HepG2 (cell line): ENCODE measurements around the gene BFSP1. TPM values are rescaled to one million over a fixed set of nuclear protein-coding genes. Genes with fewer than 3 reads are reported as not detected.

ENCODE experiments used
- ATAC-seq: fragments of 200-7000 bp; cut with Tn5 transposase; 3 replicates; pipeline ENCODE4 v1.9.1; 2020; ENCODE audit warnings: mild to moderate bottlenecking, moderate library complexity
- BruUV-seq: library from RNA; stranded (reverse); fragments of 400-500 nt; replicated peaks from 2 replicates; lab custom pipeline; 2021; lab: Mats Ljungman, UMichigan
- CTCF ChIA-PET: fragments of 300-600 bp; formaldehyde crosslinking; extraction: SDS; loops from one replicate; lab custom pipeline; 2021; ENCODE audit warnings: low total read pairs, inconsistent platforms, low intra/inter-chr PET ratio; lab: Yijun Ruan, JAX
- POLR2A ChIA-PET: fragments of 350-600 bp; sonication (Branson Sonifier 250); formaldehyde crosslinking; loops from one replicate; lab custom pipeline; 2020; ENCODE audit warnings: antibody characterized with exemption, inconsistent platforms; lab: Yijun Ruan, JAX
- DNase-seq: peaks from one replicate; pipeline ENCODE4 v3.0.0-alpha.2; 2015; ENCODE audit warnings: low spot score
- FAIRE-seq: peaks from 3 replicates; lab custom pipeline; 2011; peaks lifted over from hg19 to GRCh38; lab: Jason Lieb, UNC
- H2AFZ ChIP-seq: one replicate; pipeline ENCODE4 v1.6.1; 2011; ENCODE audit warnings: low read length, inconsistent platforms
- H3K27ac ChIP-seq: fragments of 300-600 bp; 3 replicates; pipeline ENCODE4 v1.8.0; 2011; ENCODE audit warnings: mixed run types, mild to moderate bottlenecking, mixed read lengths, low read length, inconsistent platforms; ENCODE audit not compliant: insufficient read depth; ENCODE audit errors: extremely low read length
- H3K27me3 ChIP-seq, 2 experiments: fragments of 200-600 bp in 1 of 2; 2 replicates in 1 of 2; 3 replicates in 1 of 2; pipeline versions ENCODE4 v1.6.0 to v1.8.0; 2011; ENCODE audit warnings: low read length in 2 of 2, mild to moderate bottlenecking in 2 of 2, moderate library complexity in 2 of 2, inconsistent platforms in 1 of 2; ENCODE audit not compliant: insufficient read depth in 2 of 2, control insufficient read depth in 1 of 2
- H3K36me3 ChIP-seq, 2 experiments: fragments of 200-600 bp in 1 of 2; replicated peaks in 1 of 2; 2 replicates in 1 of 2; 3 replicates in 1 of 2; pipeline versions ENCODE4 v1.5.1 to v1.8.0; 2011; ENCODE audit warnings: low read length in 2 of 2, inconsistent platforms in 1 of 2; ENCODE audit not compliant: insufficient read depth in 2 of 2, control insufficient read depth in 1 of 2
- H3K4me1 ChIP-seq: 2 replicates; pipeline ENCODE4 v1.5.1; 2012; ENCODE audit warnings: low read length, inconsistent platforms; ENCODE audit not compliant: insufficient read depth
- H3K4me2 ChIP-seq: 2 replicates; pipeline ENCODE4 v1.6.0; 2011; ENCODE audit warnings: low read depth, low read length, inconsistent platforms
- H3K4me3 ChIP-seq, 3 experiments: fragments of 200-600 bp in 1 of 3; sonication (generic), shearing (Covaris generic) in 1 of 3; replicated peaks in 1 of 3; 2 replicates each; pipeline ENCODE4 v1.5.1; 2011 to 2016; ENCODE audit warnings: low read length in 3 of 3, inconsistent platforms in 2 of 3, low read depth in 2 of 3, mild to moderate bottlenecking in 2 of 3, control low read depth in 1 of 3, mixed read lengths in 1 of 3; ENCODE audit not compliant: insufficient read depth in 1 of 3
- H3K79me2 ChIP-seq: one replicate; pipeline ENCODE4 v1.6.1; 2011; ENCODE audit warnings: low read length, inconsistent platforms; ENCODE audit not compliant: insufficient read depth
- H3K9ac ChIP-seq: 2 replicates; pipeline ENCODE4 v1.6.0; 2011; ENCODE audit warnings: mild to moderate bottlenecking, low read depth, low read length, inconsistent platforms; ENCODE audit not compliant: insufficient read depth
- H3K9me3 ChIP-seq: 2 replicates; pipeline ENCODE4 v1.5.1; 2012; ENCODE audit warnings: mild to moderate bottlenecking, low read length
- H4K20me1 ChIP-seq: 2 replicates; pipeline ENCODE4 v1.6.0; 2011; ENCODE audit warnings: inconsistent platforms, mild to moderate bottlenecking, low read length, moderate library complexity; ENCODE audit not compliant: insufficient read depth
- ATAD3A ChIP-seq: sonication (generic); formaldehyde crosslinking; IDR thresholded peaks from 2 replicates; pipeline ENCODE4 v1.4.0; 2020; ENCODE audit warnings: missing genetic modification reagents
- BRD4 ChIP-seq: sonication (generic); formaldehyde crosslinking; IDR thresholded peaks from 2 replicates; pipeline ENCODE4 v1.4.0; 2020; ENCODE audit warnings: missing genetic modification reagents
- MIER3 ChIP-seq: IDR thresholded peaks from 2 replicates; pipeline ENCODE4 v1.6.1; 2016; ENCODE audit warnings: missing compliant biosample characterization, borderline replicate concordance
- NFIC ChIP-seq: IDR thresholded peaks from 2 replicates; pipeline ENCODE4 v1.6.1; 2012; ENCODE audit warnings: mild to moderate bottlenecking, low read length, inconsistent platforms
- NR2F2 ChIP-seq: IDR thresholded peaks from 2 replicates; pipeline ENCODE4 v1.6.1; 2012; ENCODE audit warnings: low read depth, inconsistent platforms, borderline replicate concordance
- ZBTB8A ChIP-seq: sonication (generic); formaldehyde crosslinking; IDR thresholded peaks from 2 replicates; pipeline ENCODE4 v1.4.0; 2020; ENCODE audit warnings: mild to moderate bottlenecking, low read depth, missing genetic modification reagents, borderline replicate concordance
- ZNF17 ChIP-seq: sonication (generic); formaldehyde crosslinking; IDR thresholded peaks from 2 replicates; pipeline ENCODE4 v1.5.0; 2020; ENCODE audit warnings: mild to moderate bottlenecking, missing genetic modification reagents
- ZNF224 ChIP-seq: sonication (generic); formaldehyde crosslinking; IDR thresholded peaks from 2 replicates; pipeline ENCODE4 v1.5.0; 2020; ENCODE audit warnings: mild to moderate bottlenecking, missing genetic modification reagents
- ZNF263 ChIP-seq: sonication (generic); formaldehyde crosslinking; IDR thresholded peaks from 2 replicates; pipeline ENCODE4 v1.4.0; 2020; ENCODE audit warnings: missing genetic modification reagents
- ZNF317 ChIP-seq: sonication (generic); formaldehyde crosslinking; IDR thresholded peaks from 2 replicates; pipeline ENCODE4 v1.5.0; 2020; ENCODE audit warnings: mild to moderate bottlenecking, missing genetic modification reagents
- WGBS: methylation state at CpG from one replicate; pipeline ENCODE4 v1.1.6; 2017; ENCODE audit warnings: low lambda C conversion rate; 5-methylcytosine and 5-hydroxymethylcytosine counted together
- in situ Hi-C: cut with HindIII; loops from 2 replicates; pipeline ENCODE4 v1.10.0; 2017; ENCODE audit warnings: low pct_unique_long_range_greater_than_20kb; ENCODE audit not compliant: extremely low pct_ligation_motif_present
- intact Hi-C: fragments of 100-400 bp; cut with micrococcal nuclease; formaldehyde crosslinking; loops from one replicate; pipeline ENCODE4 v1.10.0; 2022; ENCODE audit not compliant: unreplicated experiment
- polyA plus RNA-seq, 8 experiments: library from polyadenylated mRNA; depleted of rRNA in 3 of 8; stranded (reverse) in 7 of 8; unstranded in 1 of 8; fragments of >200 nt; fragmentation: Illumina TruSeq in 4 of 8; extraction: Trizol in 4 of 8; gene quantifications; 2 replicates each; pipeline versions ENCODE4 v1.2.1 to v1.2.3, GENCODE V29; 2011 to 2016; ENCODE audit warnings: low read depth in 4 of 8, missing spikeins in 1 of 8, mixed read lengths in 1 of 8; ENCODE audit not compliant: insufficient read depth in 1 of 8
- total RNA-seq, 5 experiments: library from RNA; depleted of rRNA; stranded (reverse); fragments of >200 nt; fragmentation: Illumina TruSeq; extraction: Trizol; gene quantifications; 2 replicates each; pipeline ENCODE4 v1.2.3, GENCODE V29; 2016; ENCODE audit warnings: low read depth in 1 of 5
- TF ChIP-seq, protein P1 (sequence below): sonication (generic); formaldehyde crosslinking; conservative IDR thresholded peaks from 2 replicates; pipeline ENCODE4 v1.4.0; 2020; ENCODE audit warnings: missing genetic modification reagents

The BFSP1 gene
- total and polyA plus RNA-seq, 2 of the 13 experiments (the other 11 are each of a cell fraction or from before 2014, with no cell fraction given), result 0.22 to 0.26 TPM

DNA sequence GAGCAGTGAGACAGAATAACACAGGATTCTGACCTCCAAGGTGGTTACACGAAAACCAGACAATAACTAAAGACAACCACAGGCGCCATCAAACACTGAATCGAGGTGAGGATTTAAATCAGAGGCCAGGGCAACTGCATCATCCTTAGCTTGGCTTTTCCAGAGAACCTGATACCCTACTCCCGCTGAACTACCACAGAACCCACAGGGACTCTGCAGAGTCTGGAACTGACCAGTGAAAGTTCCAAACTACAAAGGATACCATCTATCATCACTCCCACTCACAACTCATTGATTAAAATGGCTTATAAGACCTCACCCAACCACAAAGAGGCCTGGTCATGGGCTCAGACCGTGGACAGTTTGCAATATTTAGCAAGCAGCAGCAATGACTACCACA lies 85.0 kb downstream of the BFSP1 start:
- in situ Hi-C loops (no loop called here), intact Hi-C loops (no loop called here)
- FAIRE-seq (no peak), ATAC-seq (no peak), DNase-seq (no peak)
- 26% methylated on average over 5 of the region's 5 CpGs for WGBS
- TF ChIP-seq NR2F2 (no peak), MIER3 (CRISPR knock-in tag) (no peak), ZBTB8A (CRISPR knock-in tag) (no peak), ZNF317 (CRISPR knock-in tag) (no peak), ZNF17 (CRISPR knock-in tag) (no peak), NFIC (no peak), ATAD3A (CRISPR knock-in tag) (no peak), ZNF224 (CRISPR knock-in tag) (no peak), ZNF263 (CRISPR knock-in tag) (no peak), BRD4 (CRISPR knock-in tag) (no peak)
- TF ChIP-seq, protein P1, sequence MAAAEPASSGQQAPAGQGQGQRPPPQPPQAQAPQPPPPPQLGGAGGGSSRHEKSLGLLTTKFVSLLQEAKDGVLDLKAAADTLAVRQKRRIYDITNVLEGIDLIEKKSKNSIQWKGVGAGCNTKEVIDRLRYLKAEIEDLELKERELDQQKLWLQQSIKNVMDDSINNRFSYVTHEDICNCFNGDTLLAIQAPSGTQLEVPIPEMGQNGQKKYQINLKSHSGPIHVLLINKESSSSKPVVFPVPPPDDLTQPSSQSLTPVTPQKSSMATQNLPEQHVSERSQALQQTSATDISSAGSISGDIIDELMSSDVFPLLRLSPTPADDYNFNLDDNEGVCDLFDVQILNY (CRISPR knock-in tag), result no peak
- Histone ChIP-seq H3K36me3 (no peaks in the 10 kb centered on the region), H3K4me1 (peaks cover 18% of the 10 kb centered on the region), H3K9ac (no peak overlapping the region), H3K27ac (no peak overlapping the region), H3K9me3 (no peaks in the 10 kb centered on the region), H2AFZ (no peak overlapping the region), H3K27me3 (peaks cover 2 to 39% of the 10 kb centered on the region in 2 experiments; a peak in 4 of 5 replicates), H3K4me2 (no peak overlapping the region), H3K4me3 (no peak overlapping the region), H3K79me2 (no peaks in the 10 kb centered on the region), H4K20me1 (no peaks in the 10 kb centered on the region)
- CTCF ChIA-PET, result no interaction called here
- BruUV-seq, result no TSS peak
- POLR2A ChIA-PET, result no interaction called here
